Panc1 (cell line): Measurements from ENCODE around the gene FSTL4. TPM values are rescaled to one million over a fixed set of nuclear protein-coding genes. Genes with fewer than 3 reads are reported as not detected.

Source experiments
- ATAC-seq: fragments of 200-7000 bp; cut with Tn5 transposase; 2 replicates; pipeline ENCODE4 v1.9.1; 2020; ENCODE audit warnings: mild to moderate bottlenecking, moderate library complexity
- BruUV-seq: library from RNA; stranded (reverse); fragments of 400-500 nt; replicated peaks from 2 replicates; lab custom pipeline; 2021; lab: Mats Ljungman, UMichigan
- CTCF ChIA-PET: fragments of 300-600 bp; sonication (Branson Sonifier 250); formaldehyde crosslinking; loops from one replicate; lab custom pipeline; 2022; ENCODE audit warnings: antibody characterized with exemption; lab: Charles Lee
- POLR2A ChIA-PET: fragments of 300-600 bp; sonication (Branson Sonifier 250); formaldehyde crosslinking; loops from one replicate; lab custom pipeline; 2022; ENCODE audit warnings: antibody characterized with exemption; lab: Charles Lee
- DNase-seq: peaks from one replicate; pipeline ENCODE4 v3.0.0-alpha.2; 2010; ENCODE audit warnings: low read depth, low spot score
- H3K27ac ChIP-seq: 2 replicates; pipeline ENCODE4 v1.5.1; 2011; ENCODE audit warnings: mild to moderate bottlenecking, low read length, inconsistent platforms
- H3K27me3 ChIP-seq: fragments of 200-500 bp; sonication (Bioruptor generic); 2 replicates; pipeline ENCODE4 v1.6.0; 2014; ENCODE audit warnings: low read length, inconsistent platforms; ENCODE audit not compliant: control insufficient read depth, insufficient read depth
- H3K36me3 ChIP-seq: fragments of 200-500 bp; sonication (Bioruptor generic); 2 replicates; pipeline ENCODE4 v1.5.1; 2014; ENCODE audit warnings: inconsistent platforms, mild to moderate bottlenecking, low read length, moderate library complexity; ENCODE audit not compliant: control insufficient read depth, insufficient read depth
- H3K4me1 ChIP-seq: 2 replicates; pipeline ENCODE4 v1.5.1; 2011; ENCODE audit warnings: inconsistent platforms, mild to moderate bottlenecking, low read length, moderate library complexity; ENCODE audit not compliant: control insufficient read depth, insufficient read depth
- H3K4me3 ChIP-seq, 2 experiments: 2 replicates each; pipeline ENCODE4 v1.5.1; 2011 to 2012; ENCODE audit warnings: low read depth in 2 of 2, low read length in 2 of 2, mild to moderate bottlenecking in 2 of 2, inconsistent platforms in 1 of 2, moderate library complexity in 1 of 2
- H3K9me3 ChIP-seq: fragments of 200-500 bp; sonication (Bioruptor generic); 2 replicates; pipeline ENCODE4 v1.5.1; 2014; ENCODE audit warnings: low read depth, mild to moderate bottlenecking, inconsistent platforms, low read length, moderate library complexity; ENCODE audit not compliant: control insufficient read depth, insufficient read depth
- CTCF ChIP-seq: fragments of 450-650 bp; IDR thresholded peaks from 2 replicates; pipeline ENCODE4 v1.5.1; 2017; ENCODE audit warnings: mild to moderate bottlenecking
- POLR2AphosphoS5 ChIP-seq: IDR thresholded peaks from 2 replicates; pipeline ENCODE4 v1.6.1; 2012; ENCODE audit warnings: mild to moderate bottlenecking, low read depth, low read length, moderate library complexity
- REST ChIP-seq, 2 experiments: IDR thresholded peaks; 2 replicates each; pipeline ENCODE4 v1.6.1; 2011 to 2012; ENCODE audit warnings: low read depth in 2 of 2, control low read depth in 1 of 2, low read length in 1 of 2, mild to moderate bottlenecking in 1 of 2, moderate library complexity in 1 of 2; ENCODE audit not compliant: insufficient read depth in 1 of 2
- SIN3A ChIP-seq: IDR thresholded peaks from 2 replicates; pipeline ENCODE4 v1.6.1; 2012; ENCODE audit warnings: low read depth, mild to moderate bottlenecking, low read length, moderate library complexity, borderline replicate concordance; ENCODE audit not compliant: insufficient read depth
- TCF7L2 ChIP-seq: IDR thresholded peaks from 2 replicates; pipeline ENCODE4 v1.6.1; 2011; ENCODE audit warnings: mild to moderate bottlenecking, low read depth, low read length, inconsistent platforms
- in situ Hi-C: cut with HindIII; loops from 2 replicates; pipeline ENCODE4 v1.10.0; 2016; ENCODE audit warnings: low sequenced_read_pairs, low pct_unique_long_range_greater_than_20kb
- intact Hi-C: fragments of 100-400 bp; cut with micrococcal nuclease; formaldehyde crosslinking; loops from one replicate; pipeline ENCODE4 v1.10.0; 2022; ENCODE audit not compliant: unreplicated experiment
- total RNA-seq: library from RNA; stranded (reverse); gene quantifications from one replicate; pipeline ENCODE4 v1.2.1, GENCODE V29; 2021; ENCODE audit not compliant: unreplicated experiment

FSTL4 gene
- total RNA-seq, 1 experiment from 2014 or later, result 0.18 TPM

GRCh38 chr5:133198511-133198910 lies 413.8 kb downstream of the FSTL4 start:
- Histone ChIP-seq H3K4me1 (no peaks in the 10 kb centered on the region), H3K27ac (no peak overlapping the region), H3K27me3 (no peaks in the 10 kb centered on the region; the same call in 1 of the 2 replicates), H3K36me3 (no peaks in the 10 kb centered on the region), H3K9me3 (no peaks in the 10 kb centered on the region), H3K4me3 (no peak overlapping the region)
- intact Hi-C loops (no loop called here), in situ Hi-C loops (no loop called here)
- BruUV-seq, result no TSS peak
- TF ChIP-seq CTCF, result no peak
- DNase-seq (no peak), ATAC-seq (no peak)
- ChIA-PET CTCF (interaction anchor here (0.6 kb wide), 1 partner anchor 658 kb away, joined by 12 read pairs; no protein-coding TSS in a partner anchor), POLR2A (no interaction called here)

GRCh38 chr5:133196441-133197085 lies 415.8 kb downstream of the FSTL4 start:
- no peaks in the 10 kb centered on the region for H3K9me3 ChIP-seq
- H3K4me1 ChIP-seq, result no peaks in the 10 kb centered on the region
- no TSS peak for BruUV-seq
- intact Hi-C loops (no loop called here), in situ Hi-C loops (no loop called here)
- H3K4me3 ChIP-seq, result no peak overlapping the region
- TF ChIP-seq SIN3A (no peak), CTCF (no peak), REST (IDR thresholded peaks at IDR 0.05; ENCODE audit: insufficient read depth in 1 of 2, low read depth in 2 of 2, low read length in 1 of 2) (no peak), POLR2AphosphoS5 (no peak), TCF7L2 (no peak)
- CTCF ChIA-PET, result interaction anchor here (0.6 kb wide), 1 partner anchor 605 kb away, joined by 5 read pairs; no protein-coding TSS in a partner anchor
- H3K27me3 ChIP-seq, result no peaks in the 10 kb centered on the region; the same call in 1 of the 2 replicates
- DNase-seq (no peak), ATAC-seq (no peak)
- H3K36me3 ChIP-seq, result no peaks in the 10 kb centered on the region
- H3K27ac ChIP-seq, result no peak overlapping the region
- POLR2A ChIA-PET, result interaction anchor here (0.6 kb wide), 1 partner anchor 109 kb away, joined by 4 read pairs; no protein-coding TSS in a partner anchor
